22Rv1 (cell line): ENCODE data around the gene PTGR3.

Source experiments
- CTCF ChIP-seq: fragments of 450-650 bp; IDR thresholded peaks from 2 replicates; pipeline ENCODE4 v1.5.1; 2017; ENCODE audit warnings: mild to moderate bottlenecking
- ZFX ChIP-seq: fragments of 450-650 bp; IDR thresholded peaks from 2 replicates; pipeline ENCODE4 v1.6.1; 2017; ENCODE audit warnings: antibody characterized with exemption, borderline replicate concordance

GRCh38 chr18:75221897-75222296, 13.0 kb upstream of the PTGR3 start:
- no peak for TF ChIP-seq CTCF
- no peak for TF ChIP-seq ZFX
